ENCODE data around the gene GRM8. TPM values are rescaled to one million over a fixed set of nuclear protein-coding genes. Genes with fewer than 3 reads are reported as not detected.

Gene GRM8
- total RNA-seq, 2 experiments from 2014 or later: not detected

GRCh38 chr7:126845331-126845730 is 407.4 kb downstream of the GRM8 start:
- no peak overlapping the region for H3K27ac ChIP-seq (ENCODE audit: low read depth, low read length, poor library complexity, severe bottlenecking)
- no peaks in the 10 kb centered on the region for H3K9me2 ChIP-seq (ENCODE audit: insufficient read depth, low read length)
- H3K79me2 ChIP-seq (ENCODE audit: insufficient read depth, low read depth, low read length): no peaks in the 10 kb centered on the region
- H3K9me3 ChIP-seq (ENCODE audit: low read length): no peaks in the 10 kb centered on the region
- H3K4me3 ChIP-seq (ENCODE audit: low read depth, low read length, poor library complexity, severe bottlenecking): no peak overlapping the region
- H3K4me2 ChIP-seq (ENCODE audit: low read length): no peak overlapping the region
- ChIA-PET CTCF (ENCODE audit: unreplicated experiment) (no interaction called here), POLR2A (no interaction called here)
- intact Hi-C loops (cut with micrococcal nuclease; ENCODE audit: unreplicated experiment): no loop called here
- no peaks in the 10 kb centered on the region for H3K4me1 ChIP-seq (ENCODE audit: insufficient read depth, low read length, poor library complexity, severe bottlenecking)
- TF ChIP-seq CTCF (conservative IDR thresholded peaks at IDR 0.05; ENCODE audit: low read length) (no peak), EZH2phosphoT487 (IDR thresholded peaks at IDR 0.05; ENCODE audit: borderline replicate concordance, low read depth, low read length) (no peak)
- no peak overlapping the region for H2AFZ ChIP-seq (ENCODE audit: low read length)
- no TSS peak for BruUV-seq (replicated peaks)
- no peaks in the 10 kb centered on the region for H3K36me3 ChIP-seq (ENCODE audit: insufficient read depth, low read length)
- H4K20me1 ChIP-seq (ENCODE audit: insufficient read depth, low read length): no peaks in the 10 kb centered on the region
- no peak for DNase-seq (ENCODE audit: low spot score)

GRCh38 chr7:126843883-126844282 is 408.9 kb downstream of the GRM8 start:
- ChIA-PET CTCF (ENCODE audit: unreplicated experiment) (no interaction called here), POLR2A (interaction anchor here (1.2 kb wide), 1 partner anchor 22 kb away, joined by 3 read pairs; no protein-coding TSS in a partner anchor)
- no peaks in the 10 kb centered on the region for H3K4me1 ChIP-seq (ENCODE audit: insufficient read depth, low read length, poor library complexity, severe bottlenecking)
- H3K79me2 ChIP-seq (ENCODE audit: insufficient read depth, low read depth, low read length): no peaks in the 10 kb centered on the region
- no peak overlapping the region for H3K4me2 ChIP-seq (ENCODE audit: low read length)
- intact Hi-C loops (cut with micrococcal nuclease; ENCODE audit: unreplicated experiment): no loop called here
- DNase-seq (ENCODE audit: low spot score): no peak
- no peak overlapping the region for H3K27ac ChIP-seq (ENCODE audit: low read depth, low read length, poor library complexity, severe bottlenecking)
- BruUV-seq (replicated peaks): no TSS peak
- H3K36me3 ChIP-seq (ENCODE audit: insufficient read depth, low read length): no peaks in the 10 kb centered on the region
- H3K9me2 ChIP-seq (ENCODE audit: insufficient read depth, low read length): no peaks in the 10 kb centered on the region
- no peak overlapping the region for H2AFZ ChIP-seq (ENCODE audit: low read length)
- no peak overlapping the region for H3K4me3 ChIP-seq (ENCODE audit: low read depth, low read length, poor library complexity, severe bottlenecking)
- TF ChIP-seq CTCF (conservative IDR thresholded peaks at IDR 0.05; ENCODE audit: low read length): no peak
- no peak for TF ChIP-seq EZH2phosphoT487 (IDR thresholded peaks at IDR 0.05; ENCODE audit: borderline replicate concordance, low read depth, low read length)
- H4K20me1 ChIP-seq (ENCODE audit: insufficient read depth, low read length): no peaks in the 10 kb centered on the region
- H3K9me3 ChIP-seq (ENCODE audit: low read length): no peaks in the 10 kb centered on the region

DNA sequence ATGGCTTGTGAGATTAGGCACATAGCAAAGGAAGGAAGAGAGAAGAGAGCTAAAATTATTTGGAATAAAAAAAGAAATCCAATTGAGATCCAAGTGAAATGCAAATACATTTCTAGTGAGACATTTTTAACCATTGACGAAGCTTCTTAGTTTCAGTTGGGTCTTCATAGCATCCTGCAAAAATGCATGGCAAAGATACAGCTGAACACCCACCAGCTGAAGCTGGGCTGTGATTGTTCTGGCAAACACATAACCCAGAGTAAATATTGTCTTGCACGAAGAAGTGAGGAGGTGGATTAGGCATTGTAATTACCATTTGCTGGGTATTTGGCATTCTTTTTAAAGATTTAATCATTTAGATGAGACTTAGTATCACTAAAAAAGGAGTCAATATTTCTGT is 409.4 kb downstream of the GRM8 start:
- POLR2A ChIA-PET: interaction anchor here (1.2 kb wide), 1 partner anchor 22 kb away, joined by 3 read pairs; no protein-coding TSS in a partner anchor
- TF ChIP-seq CTCF (conservative IDR thresholded peaks at IDR 0.05; ENCODE audit: low read length): no peak
- no peak for TF ChIP-seq EZH2phosphoT487 (IDR thresholded peaks at IDR 0.05; ENCODE audit: borderline replicate concordance, low read depth, low read length)
- Histone ChIP-seq H3K9me2 (ENCODE audit: insufficient read depth, low read length) (no peaks in the 10 kb centered on the region), H4K20me1 (ENCODE audit: insufficient read depth, low read length) (no peaks in the 10 kb centered on the region), H3K4me1 (ENCODE audit: insufficient read depth, low read length, poor library complexity, severe bottlenecking) (no peaks in the 10 kb centered on the region), H3K4me2 (ENCODE audit: low read length) (no peak overlapping the region), H3K36me3 (ENCODE audit: insufficient read depth, low read length) (no peaks in the 10 kb centered on the region), H2AFZ (ENCODE audit: low read length) (no peak overlapping the region), H3K27ac (ENCODE audit: low read depth, low read length, poor library complexity, severe bottlenecking) (no peak overlapping the region), H3K79me2 (ENCODE audit: insufficient read depth, low read depth, low read length) (no peaks in the 10 kb centered on the region), H3K9me3 (ENCODE audit: low read length) (no peaks in the 10 kb centered on the region), H3K4me3 (ENCODE audit: low read depth, low read length, poor library complexity, severe bottlenecking) (no peak overlapping the region)
- no peak for DNase-seq (ENCODE audit: low spot score)
- intact Hi-C loops (cut with micrococcal nuclease; ENCODE audit: unreplicated experiment): no loop called here
- no TSS peak for BruUV-seq (replicated peaks)
- CTCF ChIA-PET (ENCODE audit: unreplicated experiment): no interaction called here
